ENCODE data around the gene HSPB1.

DNA sequence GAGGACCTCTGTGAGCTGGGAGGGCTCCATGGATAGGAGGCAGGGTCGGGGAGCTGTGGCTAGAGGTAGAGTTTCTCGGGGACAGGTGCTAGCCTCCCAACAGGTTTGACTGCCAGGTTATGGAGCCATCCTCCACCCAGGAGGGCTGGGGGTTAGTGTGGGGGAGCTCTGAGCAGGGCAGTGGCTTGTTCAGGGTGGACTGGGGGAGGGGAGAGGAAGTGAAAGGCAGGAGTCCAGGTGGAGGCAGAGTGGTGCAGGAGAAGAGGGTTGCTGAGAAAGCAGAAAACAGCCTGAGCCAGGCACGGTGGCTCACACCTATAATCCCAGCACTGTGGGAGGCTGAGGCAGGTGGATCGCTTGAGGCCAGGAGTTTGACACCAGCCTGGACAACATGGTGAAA lies 40.5 kb upstream of the HSPB1 start:
- TF ChIP-seq POLR2AphosphoS5 (IDR thresholded peaks at IDR 0.05): no peak
- TF ChIP-seq, protein P1, sequence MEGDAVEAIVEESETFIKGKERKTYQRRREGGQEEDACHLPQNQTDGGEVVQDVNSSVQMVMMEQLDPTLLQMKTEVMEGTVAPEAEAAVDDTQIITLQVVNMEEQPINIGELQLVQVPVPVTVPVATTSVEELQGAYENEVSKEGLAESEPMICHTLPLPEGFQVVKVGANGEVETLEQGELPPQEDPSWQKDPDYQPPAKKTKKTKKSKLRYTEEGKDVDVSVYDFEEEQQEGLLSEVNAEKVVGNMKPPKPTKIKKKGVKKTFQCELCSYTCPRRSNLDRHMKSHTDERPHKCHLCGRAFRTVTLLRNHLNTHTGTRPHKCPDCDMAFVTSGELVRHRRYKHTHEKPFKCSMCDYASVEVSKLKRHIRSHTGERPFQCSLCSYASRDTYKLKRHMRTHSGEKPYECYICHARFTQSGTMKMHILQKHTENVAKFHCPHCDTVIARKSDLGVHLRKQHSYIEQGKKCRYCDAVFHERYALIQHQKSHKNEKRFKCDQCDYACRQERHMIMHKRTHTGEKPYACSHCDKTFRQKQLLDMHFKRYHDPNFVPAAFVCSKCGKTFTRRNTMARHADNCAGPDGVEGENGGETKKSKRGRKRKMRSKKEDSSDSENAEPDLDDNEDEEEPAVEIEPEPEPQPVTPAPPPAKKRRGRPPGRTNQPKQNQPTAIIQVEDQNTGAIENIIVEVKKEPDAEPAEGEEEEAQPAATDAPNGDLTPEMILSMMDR (IDR thresholded peaks at IDR 0.05): no peak

Measured in breast epithelium (tissue), 3 donors.